GM23338 (cell line): ENCODE data around the gene NDUFB11.
"Not testable (repeated sequence)": the region's sequence is repeated elsewhere in the genome, so short reads cannot be mapped to it uniquely, and the experiment has no call there.

Source experiments
- CREB1 ChIP-seq: fragments of 250-450 bp; sonication (Bioruptor Pico); IDR thresholded peaks from 2 replicates; pipeline ENCODE4 v1.5.0; 2020; ENCODE audit warnings: low read depth, mild to moderate bottlenecking, moderate library complexity
- CTCF ChIP-seq, 2 experiments: fragments of 200-600 bp in 1 of 2; sonication (generic) in 1 of 2; conservative IDR thresholded peaks; 2 replicates each; pipeline versions ENCODE4 v1.5.1 to v1.6.1; 2016 to 2017; ENCODE audit warnings: antibody characterized with exemption in 2 of 2, low read depth in 2 of 2, mild to moderate bottlenecking in 2 of 2, moderate library complexity in 1 of 2
- ETS1 ChIP-seq: IDR thresholded peaks from 2 replicates; pipeline ENCODE4 v1.6.1; 2016; ENCODE audit warnings: antibody characterized with exemption
- EZH2 ChIP-seq: fragments of 200-600 bp; sonication (generic); IDR thresholded peaks from one replicate; pipeline ENCODE4 v1.8.0; 2017; ENCODE audit warnings: antibody characterized with exemption, mild to moderate bottlenecking, low read depth; ENCODE audit not compliant: unreplicated experiment
- EZH2phosphoT487 ChIP-seq: fragments of 200-600 bp; sonication (generic); IDR thresholded peaks from one replicate; pipeline ENCODE4 v1.8.1; 2018; ENCODE audit warnings: antibody characterized with exemption; ENCODE audit not compliant: unreplicated experiment
- JUNB ChIP-seq: IDR thresholded peaks from one replicate; pipeline ENCODE4 v1.6.1; 2016; ENCODE audit warnings: antibody characterized with exemption; ENCODE audit not compliant: unreplicated experiment
- NANOG ChIP-seq: IDR thresholded peaks from 2 replicates; pipeline ENCODE4 v1.6.1; 2016; ENCODE audit warnings: antibody characterized with exemption, borderline replicate concordance
- POLR2AphosphoS5 ChIP-seq: IDR thresholded peaks from 2 replicates; pipeline ENCODE4 v1.6.1; 2016; ENCODE audit warnings: antibody characterized with exemption, low read depth
- REST ChIP-seq: IDR thresholded peaks from one replicate; pipeline ENCODE4 v1.6.1; 2018; ENCODE audit warnings: antibody characterized with exemption; ENCODE audit not compliant: unreplicated experiment
- ZNF114 ChIP-seq: fragments of 250-450 bp; sonication (Bioruptor Pico); IDR thresholded peaks from 2 replicates; pipeline ENCODE4 v1.5.0; 2020; ENCODE audit warnings: mild to moderate bottlenecking, moderate library complexity
- ZNF331 ChIP-seq: fragments of 250-450 bp; sonication (Bioruptor Pico); IDR thresholded peaks from 2 replicates; pipeline ENCODE4 v1.5.0; 2020; ENCODE audit warnings: low read depth, mild to moderate bottlenecking, moderate library complexity

GRCh38 chrX:47110936-47111615 lies 33.4 kb downstream of the NDUFB11 start:
- not testable (repeated sequence) for TF ChIP-seq EZH2; CTCF (conservative IDR thresholded peaks at IDR 0.05; ENCODE audit: low read depth in 2 of 2); POLR2AphosphoS5; REST; CREB1 (CRISPR knock-in tag); EZH2phosphoT487; NANOG; ZNF114 (CRISPR knock-in tag); ZNF331 (CRISPR knock-in tag); ETS1; JUNB
